Activated T-helper 2 cell treated with anti-CD3 and anti-CD28 coated beads, Interferon-gamma antibody, Interleukin-2, Interleukin-4, amounts not matched to agents 10 μg/mL and 5 μg/mL and 100 μg/mL, durations not matched to agents 14 hours and 24 hours and 36 hours (primary cell): ENCODE measurements around the gene NRXN3. TPM values are rescaled to one million over a fixed set of nuclear protein-coding genes. Genes with fewer than 3 reads are reported as not detected.

Source experiments
- DNase-seq: peaks from one replicate; pipeline ENCODE4 v3.0.0; 2021; ENCODE audit warnings: low spot score
- H3K27ac Mint-ChIP-seq: one replicate; pipeline ENCODE4 v1.8.0; 2021; ENCODE audit warnings: mixed read lengths
- H3K27me3 Mint-ChIP-seq: one replicate; pipeline ENCODE4 v1.8.0; 2021; ENCODE audit warnings: low read depth, mixed read lengths
- H3K36me3 Mint-ChIP-seq: one replicate; pipeline ENCODE4 v1.8.0; 2021; ENCODE audit warnings: low read depth, mixed read lengths
- H3K4me1 Mint-ChIP-seq: one replicate; pipeline ENCODE4 v1.8.0; 2021; ENCODE audit warnings: low read depth, mixed read lengths
- H3K4me3 Mint-ChIP-seq: one replicate; pipeline ENCODE4 v1.8.0; 2021; ENCODE audit warnings: low read depth, mild to moderate bottlenecking, moderate library complexity, mixed read lengths
- H3K9me3 Mint-ChIP-seq: one replicate; pipeline ENCODE4 v1.8.0; 2021; ENCODE audit warnings: mixed read lengths
- intact Hi-C: fragments of 100-400 bp; cut with micrococcal nuclease; formaldehyde crosslinking; loops from one replicate; pipeline ENCODE4 v1.15.1; 2023
- total RNA-seq: library from RNA; stranded (reverse); gene quantifications from 2 replicates; pipeline ENCODE4 v1.2.3, GENCODE V29; 2022

NRXN3 gene
- total RNA-seq, 1 donor from 2014 or later: not detected

DNA sequence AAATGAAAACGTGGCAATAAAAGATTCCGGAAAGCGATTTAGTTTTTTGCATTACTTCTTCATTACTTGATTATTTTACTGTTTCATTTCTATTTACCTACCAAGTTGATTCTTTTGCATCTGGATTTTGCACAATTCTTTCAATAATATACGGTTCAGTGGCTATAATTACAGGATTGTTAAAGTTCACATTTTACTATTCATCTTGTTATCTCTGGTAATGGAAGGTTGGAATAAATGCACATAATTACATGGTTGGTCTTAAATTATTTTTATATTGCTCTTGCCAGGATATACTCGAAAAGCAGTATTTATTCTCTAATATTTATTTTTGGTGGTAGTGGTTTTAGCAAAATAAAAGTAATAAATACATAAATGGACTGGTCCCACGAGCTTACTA lies 1203.3 kb downstream of the NRXN3 start:
- no peaks in the 10 kb centered on the region for H3K36me3 Mint-ChIP-seq
- H3K4me3 Mint-ChIP-seq: no peak overlapping the region
- H3K4me1 Mint-ChIP-seq: no peaks in the 10 kb centered on the region
- H3K27ac Mint-ChIP-seq: no peak overlapping the region
- intact Hi-C loops: no loop called here
- DNase-seq: no peak
- H3K27me3 Mint-ChIP-seq: no peaks in the 10 kb centered on the region
- H3K9me3 Mint-ChIP-seq: peaks cover 19% of the 10 kb centered on the region

GRCh38 chr14:79375356-79375755 lies 1205.2 kb downstream of the NRXN3 start:
- Mint-ChIP-seq H3K4me1 (no peaks in the 10 kb centered on the region), H3K36me3 (no peaks in the 10 kb centered on the region), H3K4me3 (no peak overlapping the region), H3K9me3 (peaks cover 8% of the 10 kb centered on the region), H3K27me3 (no peaks in the 10 kb centered on the region), H3K27ac (no peak overlapping the region)
- intact Hi-C loops: no loop called here
- no peak for DNase-seq

DNA sequence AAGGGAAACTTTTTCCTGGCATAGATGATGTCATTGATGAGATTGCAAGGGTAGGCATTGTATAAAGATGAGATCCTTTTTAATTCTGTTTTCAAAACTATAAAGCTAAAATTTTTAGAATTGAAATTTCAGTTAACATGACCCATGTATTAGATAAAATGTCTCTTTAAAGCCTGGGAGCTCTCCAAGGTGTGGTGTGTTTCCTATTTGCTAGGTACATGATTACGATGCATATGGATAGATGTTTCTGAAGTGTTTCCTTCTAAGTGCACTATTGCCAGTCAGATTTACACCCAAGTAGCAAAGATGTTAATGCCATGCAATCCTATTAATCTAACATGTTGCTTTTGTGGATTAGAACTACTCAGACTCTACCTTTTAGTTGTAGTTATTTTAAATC lies 1206.4 kb downstream of the NRXN3 start:
- Mint-ChIP-seq H3K36me3 (no peaks in the 10 kb centered on the region), H3K27me3 (no peaks in the 10 kb centered on the region), H3K9me3 (peaks cover 8% of the 10 kb centered on the region), H3K27ac (no peak overlapping the region), H3K4me1 (no peaks in the 10 kb centered on the region), H3K4me3 (no peak overlapping the region)
- intact Hi-C loops: no loop called here
- no peak for DNase-seq

GRCh38 chr14:79378020-79378419 lies 1207.8 kb downstream of the NRXN3 start:
- Mint-ChIP-seq H3K27me3 (no peaks in the 10 kb centered on the region), H3K36me3 (no peaks in the 10 kb centered on the region), H3K27ac (no peak overlapping the region), H3K9me3 (peaks cover 6% of the 10 kb centered on the region), H3K4me3 (no peak overlapping the region), H3K4me1 (no peaks in the 10 kb centered on the region)
- no peak for DNase-seq
- intact Hi-C loops: no loop called here

DNA sequence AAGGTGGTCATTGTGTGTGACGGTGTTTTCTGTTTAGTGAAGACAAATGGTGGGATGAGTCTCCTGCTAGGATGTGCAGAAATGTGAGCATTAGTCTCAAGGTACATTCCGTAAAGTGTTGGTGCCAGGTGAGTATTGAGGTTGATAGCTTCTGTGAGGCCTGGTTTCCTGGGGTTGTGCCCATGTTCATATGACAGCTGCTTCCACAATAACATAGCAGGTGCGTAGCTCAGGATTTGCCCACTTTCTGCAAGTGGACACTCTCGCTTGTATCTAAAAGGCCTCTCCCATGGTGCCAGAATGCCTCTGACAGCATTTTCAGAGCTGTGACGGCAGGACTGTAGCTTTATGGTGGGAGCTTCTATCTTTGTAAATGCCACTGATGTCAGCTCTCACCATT lies 1209.1 kb downstream of the NRXN3 start:
- Mint-ChIP-seq H3K9me3 (peaks cover 3% of the 10 kb centered on the region), H3K4me3 (no peak overlapping the region), H3K36me3 (no peaks in the 10 kb centered on the region), H3K4me1 (no peaks in the 10 kb centered on the region), H3K27me3 (no peaks in the 10 kb centered on the region), H3K27ac (no peak overlapping the region)
- DNase-seq: no peak
- intact Hi-C loops: no loop called here

DNA sequence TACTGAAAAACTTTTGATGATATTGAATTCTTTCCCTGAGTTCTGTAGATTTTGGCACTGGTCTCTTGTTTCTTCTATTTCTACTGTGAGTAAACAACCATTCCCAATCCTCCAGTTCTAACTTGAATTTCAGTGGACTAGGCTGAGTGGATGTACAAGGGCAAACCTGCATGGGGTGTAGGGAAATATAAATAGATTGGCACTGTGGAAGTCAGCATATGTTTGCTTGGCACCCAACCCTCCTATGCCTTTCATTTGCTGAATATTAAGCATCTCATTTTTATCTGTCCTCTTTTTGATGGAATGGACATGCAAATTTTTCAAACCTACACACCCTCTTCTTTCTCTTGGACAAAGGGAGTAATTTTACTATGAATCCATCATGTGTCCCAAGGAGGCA lies 1212.9 kb downstream of the NRXN3 start:
- intact Hi-C loops: no loop called here
- Mint-ChIP-seq H3K36me3 (no peaks in the 10 kb centered on the region), H3K27me3 (no peaks in the 10 kb centered on the region), H3K27ac (no peak overlapping the region), H3K4me1 (no peaks in the 10 kb centered on the region), H3K4me3 (no peak overlapping the region), H3K9me3 (peaks cover 11% of the 10 kb centered on the region)
- no peak for DNase-seq

DNA sequence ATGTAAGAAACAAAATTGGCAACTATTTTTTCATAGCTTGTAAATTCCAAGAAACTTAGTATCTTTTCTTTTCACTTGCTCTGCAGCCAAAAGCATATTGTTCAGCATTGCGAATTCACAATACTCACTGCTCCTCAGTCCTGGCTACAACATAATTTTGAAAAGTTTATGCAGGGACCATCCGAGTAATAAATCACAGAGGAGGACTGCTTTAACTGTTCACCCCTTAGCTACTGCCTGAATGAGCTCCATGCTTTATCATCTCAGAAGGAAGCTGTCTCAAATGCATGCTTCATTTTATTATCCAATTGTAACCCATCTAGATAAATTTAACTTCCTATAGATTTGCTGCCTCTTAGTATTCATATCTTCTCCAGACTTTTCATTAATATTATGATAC lies 1213.3 kb downstream of the NRXN3 start:
- DNase-seq: no peak
- H3K27me3 Mint-ChIP-seq: no peaks in the 10 kb centered on the region
- intact Hi-C loops: no loop called here
- H3K4me1 Mint-ChIP-seq: no peaks in the 10 kb centered on the region
- H3K27ac Mint-ChIP-seq: no peak overlapping the region
- H3K4me3 Mint-ChIP-seq: no peak overlapping the region
- no peaks in the 10 kb centered on the region for H3K36me3 Mint-ChIP-seq
- H3K9me3 Mint-ChIP-seq: peaks cover 13% of the 10 kb centered on the region

- H3K4me3 Mint-ChIP-seq: no peak overlapping the region
- peaks cover 4% of the 10 kb centered on the region for H3K9me3 Mint-ChIP-seq
- no peak for DNase-seq
- H3K36me3 Mint-ChIP-seq: no peaks in the 10 kb centered on the region
- no peak overlapping the region for H3K27ac Mint-ChIP-seq
- no peaks in the 10 kb centered on the region for H3K4me1 Mint-ChIP-seq
- intact Hi-C loops: no loop called here
- no peaks in the 10 kb centered on the region for H3K27me3 Mint-ChIP-seq
These were observed 1224.9 kb downstream of the NRXN3 start for GRCh38 chr14:79395061-79395460.

- Mint-ChIP-seq H3K4me3 (no peak overlapping the region), H3K27ac (no peak overlapping the region), H3K4me1 (no peaks in the 10 kb centered on the region), H3K9me3 (no peaks in the 10 kb centered on the region), H3K27me3 (no peaks in the 10 kb centered on the region), H3K36me3 (no peaks in the 10 kb centered on the region)
- intact Hi-C loops: no loop called here
- DNase-seq: no peak
These were observed 1234.8 kb downstream of the NRXN3 start for GRCh38 chr14:79404874-79405511.

DNA sequence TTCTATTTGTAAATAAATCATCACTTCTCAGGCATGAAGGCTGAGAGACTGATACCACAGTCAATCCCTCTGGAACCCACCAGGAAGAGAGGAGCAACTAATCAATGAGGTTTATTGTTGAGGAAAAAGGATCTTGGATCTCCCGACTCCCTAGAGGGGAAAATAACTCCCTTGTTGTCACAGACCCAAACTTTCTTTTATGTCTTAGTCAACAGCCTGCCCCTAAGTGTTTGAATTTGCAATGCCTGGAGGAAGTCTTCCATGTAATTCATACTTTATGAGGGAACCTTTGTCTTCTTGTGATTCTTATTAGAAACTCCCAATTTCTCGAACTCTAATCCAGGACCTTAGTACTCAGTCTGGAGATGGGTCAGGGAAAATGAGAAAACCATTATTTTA lies 1235.3 kb downstream of the NRXN3 start:
- no peak overlapping the region for H3K4me3 Mint-ChIP-seq
- DNase-seq: no peak
- no peaks in the 10 kb centered on the region for H3K9me3 Mint-ChIP-seq
- no peaks in the 10 kb centered on the region for H3K36me3 Mint-ChIP-seq
- no peaks in the 10 kb centered on the region for H3K4me1 Mint-ChIP-seq
- H3K27me3 Mint-ChIP-seq: no peaks in the 10 kb centered on the region
- intact Hi-C loops: no loop called here
- no peak overlapping the region for H3K27ac Mint-ChIP-seq

DNA sequence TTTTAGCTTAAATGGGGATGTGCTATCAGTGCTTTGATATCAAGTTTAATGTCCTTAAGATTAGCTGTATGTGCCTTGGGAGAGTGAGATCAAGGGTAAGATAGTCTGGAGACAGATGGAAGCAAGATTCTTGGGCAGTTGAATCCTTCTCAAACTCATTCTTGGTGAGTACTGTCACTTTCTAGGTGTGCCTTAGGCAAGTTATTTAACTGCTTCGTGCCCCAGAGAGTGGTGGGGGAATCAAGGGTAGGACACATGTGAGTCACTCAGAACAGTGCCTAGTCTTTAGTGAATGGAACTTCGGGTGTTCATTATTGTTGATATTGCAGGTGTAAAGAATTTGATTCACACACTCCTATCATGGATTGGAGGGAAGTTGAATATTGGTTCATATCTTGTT lies 1237.4 kb downstream of the NRXN3 start:
- intact Hi-C loops: no loop called here
- Mint-ChIP-seq H3K27me3 (no peaks in the 10 kb centered on the region), H3K27ac (no peak overlapping the region), H3K36me3 (no peaks in the 10 kb centered on the region), H3K4me3 (no peak overlapping the region), H3K4me1 (no peaks in the 10 kb centered on the region), H3K9me3 (no peaks in the 10 kb centered on the region)
- DNase-seq: no peak

DNA sequence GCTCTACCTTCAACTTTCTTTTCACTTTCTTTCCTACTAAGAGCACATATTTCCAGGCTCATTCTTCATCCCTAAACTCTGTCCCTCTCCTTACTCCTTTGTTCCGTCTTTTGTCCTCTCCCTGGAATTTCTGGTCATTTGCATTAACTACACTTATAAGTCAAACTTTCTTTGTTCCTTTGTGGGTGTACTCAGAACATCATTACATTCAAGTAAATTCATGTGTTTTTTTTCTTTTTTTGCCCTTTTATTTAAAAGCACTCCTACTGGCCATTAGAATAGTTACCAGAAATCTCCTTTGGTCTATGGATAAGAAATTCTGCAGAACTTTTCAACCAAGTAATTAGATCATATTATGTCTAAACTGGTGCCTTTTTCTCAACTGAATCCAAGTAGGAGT lies 1238.5 kb downstream of the NRXN3 start:
- Mint-ChIP-seq H3K27ac (no peak overlapping the region), H3K27me3 (no peaks in the 10 kb centered on the region), H3K4me3 (no peak overlapping the region), H3K9me3 (peaks cover 6% of the 10 kb centered on the region), H3K4me1 (no peaks in the 10 kb centered on the region), H3K36me3 (no peaks in the 10 kb centered on the region)
- DNase-seq: no peak
- intact Hi-C loops: no loop called here

DNA sequence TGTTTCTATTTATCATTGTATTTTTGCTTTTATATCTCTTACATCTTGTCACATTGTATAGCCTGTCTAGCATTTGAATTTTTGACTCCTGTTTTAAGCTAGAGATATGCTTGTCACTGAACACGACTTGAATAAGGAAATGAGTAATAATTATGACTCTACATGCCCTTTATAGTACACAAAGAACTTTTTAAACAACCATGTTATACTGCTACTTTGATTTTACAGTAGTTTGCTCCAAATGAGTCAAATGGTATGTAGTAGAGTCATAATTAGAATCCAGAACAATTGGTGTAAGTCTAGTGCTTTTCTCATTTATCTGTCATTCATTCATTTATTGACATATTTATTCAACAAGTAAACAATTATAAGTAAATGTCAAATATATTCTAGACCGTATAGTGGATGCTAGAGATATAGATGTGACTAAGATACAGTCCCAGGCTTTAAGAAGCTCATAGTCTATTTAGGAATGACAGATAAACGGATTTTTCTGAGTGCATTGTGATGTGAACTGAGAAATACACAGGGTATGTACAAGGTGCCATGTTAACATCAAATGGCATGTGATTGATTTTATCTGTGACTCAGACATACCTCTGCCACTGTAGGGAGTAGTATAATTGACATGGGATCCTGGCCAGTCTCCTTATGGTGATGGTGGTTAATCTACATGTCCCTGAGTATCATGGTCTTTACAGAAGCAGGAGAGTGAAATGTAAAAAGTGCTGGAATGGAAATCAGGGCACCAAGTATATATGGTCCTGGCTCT lies 1241.4 kb downstream of the NRXN3 start:
- H3K27me3 Mint-ChIP-seq: no peaks in the 10 kb centered on the region
- H3K9me3 Mint-ChIP-seq: peaks cover 6% of the 10 kb centered on the region
- intact Hi-C loops: no loop called here
- no peak overlapping the region for H3K4me3 Mint-ChIP-seq
- H3K36me3 Mint-ChIP-seq: no peaks in the 10 kb centered on the region
- no peak for DNase-seq
- no peak overlapping the region for H3K27ac Mint-ChIP-seq
- H3K4me1 Mint-ChIP-seq: no peaks in the 10 kb centered on the region
